GM19025 (cell line): ENCODE measurements around the gene SOCS1.
"Not testable (repeated sequence)": the region's sequence is repeated elsewhere in the genome, so short reads cannot be mapped to it uniquely, and the experiment has no call there.

ENCODE experiments used
- ATAC-seq: cut with Tn5 transposase; IDR thresholded peaks from one replicate; pipeline ENCODE4 v1.9.1; 2021; ENCODE audit warnings: mild to moderate bottlenecking, low read depth, moderate library complexity; ENCODE audit not compliant: unreplicated experiment

Gene SOCS1

DNA sequence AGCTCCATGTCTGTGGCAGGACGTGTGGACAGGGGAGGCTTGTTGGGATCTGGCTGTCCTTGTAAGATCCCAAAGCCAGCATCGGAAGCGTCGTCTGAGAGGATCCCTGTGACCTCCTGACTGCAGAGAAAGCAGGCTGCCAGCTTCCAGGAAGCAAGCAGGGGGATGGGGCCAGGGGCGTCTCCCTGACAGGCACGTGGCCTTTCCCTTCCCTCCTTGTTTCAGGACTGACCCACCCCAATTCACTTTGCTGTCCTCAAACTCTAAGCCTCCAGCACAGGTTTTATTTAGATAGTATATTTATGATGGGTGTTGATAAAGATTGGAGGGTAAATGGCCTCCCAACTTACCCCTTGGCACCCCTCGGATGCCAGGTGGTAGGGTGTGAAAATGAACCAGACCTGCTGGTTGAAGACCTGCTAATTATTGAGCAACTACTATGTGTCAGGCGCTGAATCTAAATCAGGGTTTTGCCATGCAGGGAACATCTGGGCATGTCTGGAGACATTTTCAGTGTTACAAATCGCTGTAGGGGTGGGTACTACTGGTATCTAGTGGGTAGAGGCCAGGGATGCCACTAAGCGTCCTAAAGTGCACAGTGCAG, 24.5 kb downstream of the SOCS1 start:
- no peak for ATAC-seq

DNA sequence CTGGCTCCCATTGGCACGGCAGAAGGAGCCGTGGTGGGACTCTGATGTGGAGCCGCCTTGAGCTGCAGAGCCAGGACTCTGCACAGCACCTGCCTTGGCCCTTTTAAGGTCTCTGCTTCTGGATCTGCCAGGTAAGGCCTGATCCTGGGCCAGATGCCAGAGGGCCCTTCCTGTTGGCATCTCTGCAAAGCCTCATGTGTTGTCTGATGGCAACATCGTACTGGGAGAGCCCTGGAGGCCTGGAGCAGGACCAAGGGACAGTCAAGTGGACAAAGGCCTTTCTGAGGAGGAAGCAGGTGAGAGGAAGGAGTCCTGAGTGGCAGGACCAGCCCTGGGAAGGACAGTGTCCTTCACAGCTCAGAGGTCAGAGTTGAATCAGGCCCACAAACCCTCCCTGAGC, 26.1 kb downstream of the SOCS1 start:
- ATAC-seq = no peak

DNA sequence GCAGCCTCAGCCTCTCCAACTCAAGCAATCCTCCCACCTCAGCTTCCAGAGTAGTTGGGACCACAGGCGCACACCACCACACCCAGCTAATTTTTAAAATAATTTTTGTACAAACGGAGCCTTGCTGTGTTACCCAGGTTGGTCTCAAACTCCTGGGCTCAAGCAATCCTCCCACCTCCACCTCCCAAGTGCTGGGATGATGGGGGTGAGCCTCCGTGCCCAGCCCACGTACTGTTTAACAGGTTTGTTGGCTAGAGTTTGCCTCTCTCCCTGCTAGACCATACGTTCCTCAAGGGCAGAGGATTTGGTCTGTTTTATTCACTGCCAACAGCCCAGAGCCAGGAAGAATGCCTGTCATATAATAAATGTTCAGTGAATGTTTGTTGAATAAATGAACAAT, 26.6 kb downstream of the SOCS1 start:
- ATAC-seq = no peak

DNA sequence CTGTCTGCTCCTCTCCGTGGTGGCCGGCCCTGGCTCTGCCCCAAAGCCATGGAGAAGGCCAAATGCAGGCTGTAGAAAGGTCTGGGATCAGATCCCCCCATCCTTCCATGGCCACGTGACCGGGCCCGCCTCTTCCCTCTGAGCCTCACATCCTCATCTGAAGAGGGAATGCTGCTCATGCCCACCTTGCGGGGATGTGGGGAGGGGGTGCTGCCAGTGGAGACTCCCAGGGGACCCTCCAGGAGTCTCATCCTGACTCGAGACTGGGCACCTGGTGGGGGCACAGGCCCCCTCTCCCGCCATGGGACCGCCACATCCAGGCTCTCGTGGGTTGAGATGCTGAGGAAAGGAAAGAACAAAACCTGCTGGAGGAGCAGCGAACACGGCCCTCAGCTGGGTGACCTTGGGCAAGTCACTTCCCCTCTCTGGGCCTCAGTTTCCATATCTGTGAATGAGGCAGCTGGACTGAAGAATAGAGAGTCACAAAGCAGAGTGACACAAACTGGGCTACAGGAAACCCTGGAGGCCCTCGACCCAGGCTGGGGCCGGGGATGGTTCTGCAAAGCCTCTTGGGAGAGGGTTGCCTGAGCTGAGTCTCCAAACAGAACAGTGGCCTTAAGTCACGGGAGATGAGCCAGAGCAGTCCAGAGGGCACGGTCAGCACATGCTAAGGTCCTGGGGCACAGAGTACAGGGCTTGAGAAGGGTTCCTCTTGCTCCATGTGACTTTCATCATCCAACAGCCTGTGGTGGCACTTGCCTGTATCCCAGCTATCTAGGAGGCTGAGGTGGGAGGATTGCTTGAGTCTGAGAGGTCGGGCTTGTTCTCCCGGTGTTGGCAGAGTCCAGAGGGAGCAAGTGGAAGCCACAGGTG, 30.1 kb downstream of the SOCS1 start:
- ATAC-seq = no peak

- ATAC-seq = peak; percentile 76
These were observed 30.9 kb downstream of the SOCS1 start for GRCh38 chr16:11224894-11225676.

GRCh38 chr16:11224096-11224893, 31.7 kb downstream of the SOCS1 start:
- peak; percentile 53 for ATAC-seq

GRCh38 chr16:11220507-11220906, 35.5 kb downstream of the SOCS1 start:
- ATAC-seq = not testable (repeated sequence)

- no peak for ATAC-seq
These were observed 36.8 kb downstream of the SOCS1 start for GRCh38 chr16:11219178-11219577.

- ATAC-seq = no peak
These were observed 37.4 kb downstream of the SOCS1 start for GRCh38 chr16:11218604-11218962.

- ATAC-seq = no peak
These were observed 38.1 kb downstream of the SOCS1 start for GRCh38 chr16:11217651-11218603.

DNA sequence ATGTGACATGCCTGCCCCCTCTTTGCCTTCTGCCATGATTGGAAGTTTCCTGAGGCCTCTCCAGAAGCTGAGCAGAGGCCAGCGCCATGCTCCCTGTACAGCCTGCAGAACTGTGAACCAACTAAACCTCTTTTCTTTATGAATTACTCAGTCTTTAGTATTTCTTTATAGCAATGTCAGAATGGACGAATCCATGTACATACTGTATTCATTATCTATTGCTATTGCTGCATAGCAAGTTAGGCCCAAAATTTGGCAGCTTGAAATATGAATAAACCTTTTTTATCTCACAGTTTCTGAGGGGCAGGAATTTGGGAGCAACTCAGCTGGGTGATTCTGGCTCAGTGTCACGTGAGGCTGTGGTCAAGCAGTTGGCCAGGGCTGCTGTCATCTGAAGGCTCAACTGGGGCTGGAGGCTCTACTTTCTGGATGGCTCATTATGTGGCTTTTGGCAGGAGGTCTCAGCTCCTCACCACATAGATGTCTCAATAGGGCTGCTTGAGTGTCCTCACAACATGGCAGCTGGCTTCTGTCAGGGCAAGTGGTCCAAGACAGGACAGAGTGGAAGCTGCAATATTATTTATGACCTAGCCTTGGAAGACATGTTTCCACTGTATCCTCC, 40.0 kb downstream of the SOCS1 start:
- ATAC-seq = no peak

- no peak for ATAC-seq
These were observed 42.2 kb downstream of the SOCS1 start for GRCh38 chr16:11213799-11214198.

DNA sequence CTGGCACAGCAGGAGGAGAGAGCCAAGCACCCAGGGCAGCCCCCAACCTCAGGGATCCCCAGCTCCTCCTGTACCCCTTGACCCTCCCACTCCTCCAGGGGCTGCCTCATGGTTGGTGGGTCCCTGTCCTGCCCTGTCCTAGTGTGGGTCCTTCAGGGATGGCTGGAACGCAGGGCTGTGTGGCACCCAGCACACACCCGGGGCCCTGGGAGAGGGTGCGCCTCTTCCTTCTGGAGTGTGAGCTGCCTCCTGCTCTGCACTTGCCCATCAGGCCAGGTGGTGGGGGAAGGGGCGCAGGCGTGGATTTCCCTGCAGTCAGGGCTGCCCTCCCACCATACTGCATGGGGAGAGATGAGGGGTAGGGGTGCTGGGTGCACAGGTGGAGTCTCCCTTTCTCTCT, 42.6 kb downstream of the SOCS1 start:
- ATAC-seq = no peak

GRCh38 chr16:11212798-11213196, 43.2 kb downstream of the SOCS1 start:
- ATAC-seq = peak; percentile 72

GRCh38 chr16:11211977-11212797, 43.8 kb downstream of the SOCS1 start:
- no peak for ATAC-seq

DNA sequence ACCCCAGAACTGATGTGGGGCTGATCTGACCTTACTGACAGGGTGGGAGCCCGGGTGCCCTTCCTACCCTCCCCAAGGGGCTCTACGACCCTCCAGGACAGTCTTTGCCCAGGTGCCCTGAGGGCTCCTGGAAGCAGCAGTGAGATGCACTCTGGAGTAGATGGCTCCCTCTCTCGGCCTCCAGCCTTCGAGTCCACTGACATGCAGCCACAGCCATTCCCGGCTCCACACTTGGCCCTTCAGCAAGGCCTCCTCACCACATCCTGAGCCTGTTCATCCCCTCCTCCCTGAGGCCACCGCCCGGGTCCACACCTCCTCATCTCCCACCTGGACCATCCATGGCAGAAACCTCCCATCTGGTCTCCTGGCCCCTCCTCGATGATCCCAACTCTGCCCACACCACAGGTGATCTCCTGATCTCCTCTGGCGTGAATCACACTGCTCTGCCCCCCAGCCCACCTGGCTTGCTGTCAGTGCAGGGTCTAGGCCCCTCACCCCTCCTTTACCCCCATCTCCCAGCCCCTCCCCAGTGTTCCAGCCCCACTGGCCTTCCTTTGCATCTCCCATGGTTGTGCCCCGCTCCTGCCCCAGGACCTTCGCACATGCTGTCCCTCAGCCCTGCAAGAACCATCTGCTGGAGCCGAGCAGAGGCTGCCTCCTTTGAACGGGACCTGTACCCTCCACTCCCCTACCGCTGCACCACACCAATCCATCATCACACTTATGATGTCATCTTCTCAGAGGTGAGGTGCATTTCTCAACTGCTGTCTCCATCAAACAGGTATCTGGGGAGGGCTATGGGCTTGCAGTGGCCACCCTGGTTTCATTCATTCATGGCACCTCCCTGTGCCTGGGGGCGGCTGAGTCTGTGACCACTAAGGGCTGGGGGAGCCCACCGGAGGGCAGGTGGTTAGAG, 44.7 kb downstream of the SOCS1 start:
- no peak for ATAC-seq

- ATAC-seq = no peak
These were observed 45.7 kb downstream of the SOCS1 start for GRCh38 chr16:11210260-11210659.
